Measurements from ENCODE around the gene JAKMIP2.

JAKMIP2 gene

GRCh38 chr5:147658293-147658932, 124.1 kb downstream of the JAKMIP2 start:
- DNase-seq (ENCODE audit: extremely low read depth, low read depth): no peak
- no peak for TF ChIP-seq CTCF (IDR thresholded peaks at IDR 0.05; ENCODE audit: low read depth, low read length)

GRCh38 chr5:147648597-147648996, 133.9 kb downstream of the JAKMIP2 start:
- no peak for DNase-seq (ENCODE audit: extremely low read depth, low read depth)
- no peak for TF ChIP-seq CTCF (IDR thresholded peaks at IDR 0.05; ENCODE audit: low read depth, low read length)

- no peak for DNase-seq (ENCODE audit: extremely low read depth, low read depth)
- no peak for TF ChIP-seq CTCF (IDR thresholded peaks at IDR 0.05; ENCODE audit: low read depth, low read length)
Measured at GRCh38 chr5:147645197-147645596, 137.3 kb downstream of the JAKMIP2 start.

- DNase-seq (ENCODE audit: extremely low read depth, low read depth): no peak
- TF ChIP-seq CTCF (IDR thresholded peaks at IDR 0.05; ENCODE audit: low read depth, low read length): no peak
Measured at GRCh38 chr5:147644460-147644859, 138.1 kb downstream of the JAKMIP2 start.

- TF ChIP-seq CTCF (IDR thresholded peaks at IDR 0.05; ENCODE audit: low read depth, low read length): no peak
- DNase-seq (ENCODE audit: extremely low read depth, low read depth): no peak
Measured at GRCh38 chr5:147643142-147643541, 139.4 kb downstream of the JAKMIP2 start.

GRCh38 chr5:147642666-147643065, 139.9 kb downstream of the JAKMIP2 start:
- DNase-seq (ENCODE audit: extremely low read depth, low read depth): no peak
- no peak for TF ChIP-seq CTCF (IDR thresholded peaks at IDR 0.05; ENCODE audit: low read depth, low read length)

GRCh38 chr5:147639321-147639720, 143.2 kb downstream of the JAKMIP2 start:
- no peak for TF ChIP-seq CTCF (IDR thresholded peaks at IDR 0.05; ENCODE audit: low read depth, low read length)
- no peak for DNase-seq (ENCODE audit: extremely low read depth, low read depth)

All from AG09319 (cell line).